K562 (cell line): ENCODE data around the gene SMAD3. TPM values are rescaled to one million over a fixed set of nuclear protein-coding genes. Genes with fewer than 3 reads are reported as not detected.

Experiments used
- CBFA2T2 ChIP-seq: fragments of 450-650 bp; conservative IDR thresholded peaks from 2 replicates; pipeline ENCODE4 v1.6.1; 2017; ENCODE audit warnings: mild to moderate bottlenecking
- CBX3 ChIP-seq, 2 experiments: IDR thresholded peaks; 1 replicate in 1 of 2; 2 replicates in 1 of 2; pipeline ENCODE4 v1.6.1; 2012; ENCODE audit warnings: inconsistent platforms in 2 of 2, low read length in 2 of 2, borderline replicate concordance in 1 of 2, control low read depth in 1 of 2
- CEBPB ChIP-seq: fragments of 450-650 bp; IDR thresholded peaks from 2 replicates; pipeline ENCODE4 v1.6.1; 2016; ENCODE audit warnings: missing genetic modification characterization, missing compliant biosample characterization
- CHD4 ChIP-seq: fragments of 200-600 bp; sonication (generic); IDR thresholded peaks from 3 replicates; pipeline ENCODE4 v1.6.1; 2012; ENCODE audit warnings: low read depth, mild to moderate bottlenecking, mixed read lengths, low read length, inconsistent platforms; ENCODE audit not compliant: insufficient read depth, insufficient replicate concordance, poor library complexity, severe bottlenecking
- DNMT1 ChIP-seq: fragments of 450-650 bp; IDR thresholded peaks from 2 replicates; pipeline ENCODE4 v1.6.1; 2016; ENCODE audit warnings: antibody characterized with exemption, mild to moderate bottlenecking
- E2F8 ChIP-seq: fragments of 450-650 bp; IDR thresholded peaks from 2 replicates; pipeline ENCODE4 v1.7.1; 2018; ENCODE audit warnings: mild to moderate bottlenecking, low read depth; ENCODE audit not compliant: partially characterized antibody
- GABPB1 ChIP-seq: sonication (generic); formaldehyde crosslinking; IDR thresholded peaks from 2 replicates; pipeline ENCODE4 v1.8.0; 2022; ENCODE audit warnings: mild to moderate bottlenecking, missing genetic modification reagents
- HMG20A ChIP-seq: fragments of 450-650 bp; formaldehyde crosslinking; conservative IDR thresholded peaks from 2 replicates; pipeline ENCODE4 v1.4.0; 2020; ENCODE audit warnings: mild to moderate bottlenecking, mixed read lengths
- HOXB6 ChIP-seq: fragments of 250-450 bp; sonication (Bioruptor Pico); IDR thresholded peaks from 2 replicates; pipeline ENCODE4 v1.5.1; 2022; ENCODE audit warnings: mild to moderate bottlenecking, borderline replicate concordance
- NCOR1 ChIP-seq: fragments of 450-650 bp; IDR thresholded peaks from 2 replicates; pipeline ENCODE4 v1.6.1; 2016; ENCODE audit warnings: mild to moderate bottlenecking, moderate library complexity
- NEUROD1 ChIP-seq: fragments of 150-350 bp; IDR thresholded peaks from 2 replicates; pipeline ENCODE4 v1.6.1; 2014; ENCODE audit warnings: borderline replicate concordance, low read length, low read depth; ENCODE audit not compliant: partially characterized antibody
- PTTG1 ChIP-seq: fragments of 450-650 bp; IDR thresholded peaks from 2 replicates; pipeline ENCODE4 v1.6.1; 2016; ENCODE audit warnings: low read depth, mild to moderate bottlenecking, missing genetic modification characterization, missing compliant biosample characterization
- RFX5 ChIP-seq: IDR thresholded peaks from 2 replicates; pipeline ENCODE4 v1.6.1; 2011; ENCODE audit warnings: low read depth, mild to moderate bottlenecking, improper control_type of control experiment, low read length
- SIRT6 ChIP-seq: IDR thresholded peaks from one replicate; pipeline ENCODE4 v1.6.1; 2012; ENCODE audit warnings: low read depth, mild to moderate bottlenecking, control low read depth, inconsistent platforms, low read length, moderate library complexity
- SPI1 ChIP-seq: IDR thresholded peaks from 2 replicates; pipeline ENCODE4 v1.6.1; 2011; ENCODE audit warnings: low read depth, low read length, control low read depth, borderline replicate concordance
- TARDBP ChIP-seq: fragments of 450-650 bp; IDR thresholded peaks from 2 replicates; pipeline ENCODE4 v1.6.1; 2016
- TFAM ChIP-seq: fragments of 250-450 bp; sonication (Bioruptor Pico); conservative IDR thresholded peaks from 2 replicates; pipeline ENCODE4 v1.5.0; 2021; ENCODE audit warnings: mild to moderate bottlenecking, moderate library complexity
- ZNF282 ChIP-seq: sonication (generic); formaldehyde crosslinking; IDR thresholded peaks from 2 replicates; pipeline ENCODE4 v1.8.1; 2023; ENCODE audit warnings: missing genetic modification reagents
- ZNF354B ChIP-seq: fragments of 250-450 bp; sonication (Bioruptor Pico); IDR thresholded peaks from 2 replicates; pipeline ENCODE4 v1.4.0; 2020
- ZNF507 ChIP-seq: conservative IDR thresholded peaks from 2 replicates; pipeline ENCODE4 v1.6.1; 2017; ENCODE audit warnings: missing genetic modification characterization, missing compliant biosample characterization
- ZNF551 ChIP-seq: fragments of 250-450 bp; sonication (Bioruptor Pico); IDR thresholded peaks from 2 replicates; pipeline ENCODE4 v1.5.0; 2021; ENCODE audit warnings: mild to moderate bottlenecking, moderate library complexity
- ZNF77 ChIP-seq: fragments of 250-450 bp; sonication (Bioruptor Pico); IDR thresholded peaks from 2 replicates; pipeline ENCODE4 v1.5.0; 2020
- ZSCAN32 ChIP-seq: fragments of 450-650 bp; formaldehyde crosslinking; IDR thresholded peaks from 2 replicates; pipeline ENCODE4 v1.4.0; 2020; ENCODE audit warnings: mild to moderate bottlenecking, moderate library complexity
- polyA plus RNA-seq, 8 experiments: library from polyadenylated mRNA; depleted of rRNA in 4 of 8; stranded (reverse) in 5 of 8; unstranded in 3 of 8; fragments of >200 nt; fragmentation: Nextera tagmentation in 2 of 8; fragmentation: Illumina TruSeq in 1 of 8; extraction: Ambion mirVana in 2 of 8; extraction: Trizol in 1 of 8; gene quantifications; 2 replicates each; pipeline versions ENCODE4 v1.2.1 to v1.2.3, GENCODE V29; 2011 to 2014; ENCODE audit warnings: inconsistent platforms in 1 of 8, missing spikeins in 1 of 8
- total RNA-seq, 7 experiments: library from RNA; depleted of rRNA in 6 of 7; stranded (reverse); fragments of >200 nt in 6 of 7; fragmentation: Illumina TruSeq in 2 of 7; extraction: Trizol in 2 of 7; gene quantifications; 2 replicates each; pipeline versions ENCODE4 v1.2.1 to v1.2.3, GENCODE V29; 2011 to 2021; ENCODE audit warnings: low replicate concordance in 1 of 7
- TF ChIP-seq, protein P1 (sequence below), 2 experiments: fragments of 450-650 bp; IDR thresholded peaks; 2 replicates each; pipeline ENCODE4 v1.6.1; 2018; ENCODE audit warnings: mild to moderate bottlenecking in 2 of 2, low read depth in 1 of 2; ENCODE audit not compliant: partially characterized antibody in 2 of 2

The SMAD3 gene
- total and polyA plus RNA-seq, 9 of the 15 experiments (the other 6 are each of a cell fraction or from before 2014, with no cell fraction given), result 4.3 to 39.2 (median 11.1) TPM

DNA sequence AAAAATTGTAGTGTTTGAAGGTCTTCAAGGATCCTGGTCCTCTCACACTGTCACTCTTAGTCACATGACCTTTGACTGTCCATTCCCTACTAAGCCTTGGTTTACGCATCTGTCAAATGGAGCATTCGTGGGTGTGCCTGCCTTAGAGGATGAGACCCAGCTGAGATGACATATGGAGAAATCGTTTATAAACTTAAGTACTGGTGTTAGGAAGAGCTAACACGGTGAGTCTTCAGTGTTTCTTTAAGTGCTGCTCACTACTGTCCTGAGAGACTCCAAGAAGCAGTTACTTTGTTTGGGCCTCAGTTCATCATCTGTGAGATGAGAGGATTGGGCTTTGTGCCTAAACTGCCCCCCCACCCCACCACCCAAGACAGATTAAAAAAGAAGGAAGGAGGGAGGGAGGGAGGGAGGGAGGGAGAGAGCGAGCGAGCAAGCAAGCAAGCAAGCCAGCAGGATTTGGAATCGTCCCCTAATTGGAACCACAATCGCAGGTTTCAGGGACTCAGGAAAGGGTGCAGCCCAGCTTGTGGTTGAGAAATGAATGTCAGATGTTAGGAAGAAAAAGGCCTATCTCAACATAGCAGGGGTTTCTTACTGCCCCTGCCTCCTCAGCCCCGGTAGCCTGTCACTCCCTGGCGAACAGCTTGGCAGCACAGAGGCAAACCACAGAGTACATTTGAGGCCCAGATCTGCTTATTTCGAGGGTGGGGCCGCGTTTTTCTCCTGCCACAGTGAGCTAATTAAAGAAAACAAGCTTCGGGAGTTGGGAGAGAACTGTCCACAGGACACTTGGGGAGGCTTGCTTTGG, 32.7 kb downstream of the SMAD3 start (continued):
- TF ChIP-seq E2F8 (no peak), CBX3 (IDR thresholded peaks at IDR 0.05; ENCODE audit: borderline replicate concordance in 1 of 2, low read length in 2 of 2) (no peak), GABPB1 (CRISPR knock-in tag) (peak; percentile 9; the same call in 1 of the 2 replicates), HOXB6 (CRISPR knock-in tag) (no peak), CBFA2T2 (peak; percentile 62), ZSCAN32 (CRISPR knock-in tag) (no peak), SPI1 (no peak), HMG20A (CRISPR knock-in tag) (no peak), ZNF77 (CRISPR knock-in tag) (no peak), CHD4 (no peak), CEBPB (tag) (no peak), TFAM (CRISPR knock-in tag) (no peak), NEUROD1 (no peak), RFX5 (no peak), SIRT6 (no peak), ZNF354B (CRISPR knock-in tag) (no peak), DNMT1 (no peak), NCOR1 (peak; percentile 23; the same call in 1 of the 2 replicates), ZNF507 (tag) (no peak), ZNF551 (no peak), ZNF282 (CRISPR knock-in tag) (no peak), PTTG1 (no peak), TARDBP (no peak)
- TF ChIP-seq, protein P1, sequence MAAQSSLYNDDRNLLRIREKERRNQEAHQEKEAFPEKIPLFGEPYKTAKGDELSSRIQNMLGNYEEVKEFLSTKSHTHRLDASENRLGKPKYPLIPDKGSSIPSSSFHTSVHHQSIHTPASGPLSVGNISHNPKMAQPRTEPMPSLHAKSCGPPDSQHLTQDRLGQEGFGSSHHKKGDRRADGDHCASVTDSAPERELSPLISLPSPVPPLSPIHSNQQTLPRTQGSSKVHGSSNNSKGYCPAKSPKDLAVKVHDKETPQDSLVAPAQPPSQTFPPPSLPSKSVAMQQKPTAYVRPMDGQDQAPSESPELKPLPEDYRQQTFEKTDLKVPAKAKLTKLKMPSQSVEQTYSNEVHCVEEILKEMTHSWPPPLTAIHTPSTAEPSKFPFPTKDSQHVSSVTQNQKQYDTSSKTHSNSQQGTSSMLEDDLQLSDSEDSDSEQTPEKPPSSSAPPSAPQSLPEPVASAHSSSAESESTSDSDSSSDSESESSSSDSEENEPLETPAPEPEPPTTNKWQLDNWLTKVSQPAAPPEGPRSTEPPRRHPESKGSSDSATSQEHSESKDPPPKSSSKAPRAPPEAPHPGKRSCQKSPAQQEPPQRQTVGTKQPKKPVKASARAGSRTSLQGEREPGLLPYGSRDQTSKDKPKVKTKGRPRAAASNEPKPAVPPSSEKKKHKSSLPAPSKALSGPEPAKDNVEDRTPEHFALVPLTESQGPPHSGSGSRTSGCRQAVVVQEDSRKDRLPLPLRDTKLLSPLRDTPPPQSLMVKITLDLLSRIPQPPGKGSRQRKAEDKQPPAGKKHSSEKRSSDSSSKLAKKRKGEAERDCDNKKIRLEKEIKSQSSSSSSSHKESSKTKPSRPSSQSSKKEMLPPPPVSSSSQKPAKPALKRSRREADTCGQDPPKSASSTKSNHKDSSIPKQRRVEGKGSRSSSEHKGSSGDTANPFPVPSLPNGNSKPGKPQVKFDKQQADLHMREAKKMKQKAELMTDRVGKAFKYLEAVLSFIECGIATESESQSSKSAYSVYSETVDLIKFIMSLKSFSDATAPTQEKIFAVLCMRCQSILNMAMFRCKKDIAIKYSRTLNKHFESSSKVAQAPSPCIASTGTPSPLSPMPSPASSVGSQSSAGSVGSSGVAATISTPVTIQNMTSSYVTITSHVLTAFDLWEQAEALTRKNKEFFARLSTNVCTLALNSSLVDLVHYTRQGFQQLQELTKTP (IDR thresholded peaks at IDR 0.05; ENCODE audit: low read depth in 1 of 2, partially characterized antibody in 2 of 2), result no peak
